GM19395 (cell line): ENCODE results near the gene VPS13A.
A peak's percentile ranks its signal among the peaks of the same experiment; 100 is the strongest.

Experiments used
- ATAC-seq: cut with Tn5 transposase; IDR thresholded peaks from one replicate; pipeline ENCODE4 v1.9.1; 2021; ENCODE audit warnings: mild to moderate bottlenecking, moderate library complexity; ENCODE audit not compliant: unreplicated experiment

The VPS13A gene

GRCh38 chr9:77454663-77455062 is 277.3 kb downstream of the VPS13A start:
- ATAC-seq, result no peak

- ATAC-seq, result peak; percentile 59
Measured at GRCh38 chr9:77455312-77455927, 278.1 kb downstream of the VPS13A start.

- ATAC-seq, result peak; percentile 81
Measured at GRCh38 chr9:77456829-77457437, 279.6 kb downstream of the VPS13A start.

GRCh38 chr9:77457916-77458592 is 280.7 kb downstream of the VPS13A start:
- ATAC-seq, result peak; percentile 82

GRCh38 chr9:77460938-77461337 is 283.6 kb downstream of the VPS13A start:
- no peak for ATAC-seq

GRCh38 chr9:77462066-77462465 is 284.7 kb downstream of the VPS13A start:
- no peak for ATAC-seq

GRCh38 chr9:77463151-77463550 is 285.8 kb downstream of the VPS13A start:
- ATAC-seq, result no peak

GRCh38 chr9:77464661-77465060 is 287.3 kb downstream of the VPS13A start:
- ATAC-seq, result no peak

- no peak for ATAC-seq
Measured at GRCh38 chr9:77469515-77470231, 292.3 kb downstream of the VPS13A start.
